ENCODE measurements around the gene CRKL.

CRKL gene

GRCh38 chr22:20948450-20948849 is 31.2 kb downstream of the CRKL start:
- Mint-ChIP-seq H3K9me3 (no peaks in the 10 kb centered on the region), H3K27me3 (ENCODE audit: low read depth) (no peaks in the 10 kb centered on the region), H3K4me1 (ENCODE audit: low read depth) (peaks cover 32% of the 10 kb centered on the region), H3K4me3 (no peak overlapping the region), H3K36me3 (ENCODE audit: low read depth) (peaks cover 21% of the 10 kb centered on the region), H3K27ac (no peak overlapping the region)

DNA sequence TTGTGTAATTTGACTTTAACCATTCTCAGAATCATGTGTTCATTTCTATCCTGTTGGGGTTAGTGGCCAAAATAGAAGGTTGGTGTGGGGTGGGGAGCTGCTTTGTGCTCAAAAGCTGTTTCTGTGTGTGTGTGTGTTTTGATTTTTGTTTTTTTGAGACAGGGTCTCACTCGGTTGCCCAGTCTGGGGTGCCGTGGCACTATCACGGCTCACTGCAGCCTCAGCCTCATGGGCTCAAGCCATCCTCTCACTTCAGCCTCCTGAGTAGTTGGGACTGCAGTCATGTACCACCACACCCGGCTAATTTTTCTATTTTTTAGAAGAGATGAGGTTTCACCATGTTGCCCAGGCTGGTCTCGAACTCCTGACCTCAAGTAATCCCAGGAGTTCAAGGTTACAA is 31.8 kb downstream of the CRKL start:
- Mint-ChIP-seq H3K4me3 (no peak overlapping the region), H3K27ac (no peak overlapping the region), H3K27me3 (ENCODE audit: low read depth) (no peaks in the 10 kb centered on the region), H3K36me3 (ENCODE audit: low read depth) (peaks cover 23% of the 10 kb centered on the region), H3K4me1 (ENCODE audit: low read depth) (peaks cover 31% of the 10 kb centered on the region), H3K9me3 (no peaks in the 10 kb centered on the region)

GRCh38 chr22:20949698-20950183 is 32.5 kb downstream of the CRKL start:
- no peaks in the 10 kb centered on the region for H3K27me3 Mint-ChIP-seq (ENCODE audit: low read depth)
- H3K27ac Mint-ChIP-seq: no peak overlapping the region
- H3K4me3 Mint-ChIP-seq: no peak overlapping the region
- H3K36me3 Mint-ChIP-seq (ENCODE audit: low read depth): peaks cover 27% of the 10 kb centered on the region
- peaks cover 31% of the 10 kb centered on the region for H3K4me1 Mint-ChIP-seq (ENCODE audit: low read depth)
- no peaks in the 10 kb centered on the region for H3K9me3 Mint-ChIP-seq

- Mint-ChIP-seq H3K27ac (no peak overlapping the region), H3K4me3 (no peak overlapping the region), H3K27me3 (ENCODE audit: low read depth) (peaks cover 2% of the 10 kb centered on the region), H3K9me3 (no peaks in the 10 kb centered on the region), H3K4me1 (ENCODE audit: low read depth) (peaks cover 24% of the 10 kb centered on the region), H3K36me3 (ENCODE audit: low read depth) (peaks cover 28% of the 10 kb centered on the region)
Observed at GRCh38 chr22:20951151-20951931, 34.1 kb downstream of the CRKL start.

DNA sequence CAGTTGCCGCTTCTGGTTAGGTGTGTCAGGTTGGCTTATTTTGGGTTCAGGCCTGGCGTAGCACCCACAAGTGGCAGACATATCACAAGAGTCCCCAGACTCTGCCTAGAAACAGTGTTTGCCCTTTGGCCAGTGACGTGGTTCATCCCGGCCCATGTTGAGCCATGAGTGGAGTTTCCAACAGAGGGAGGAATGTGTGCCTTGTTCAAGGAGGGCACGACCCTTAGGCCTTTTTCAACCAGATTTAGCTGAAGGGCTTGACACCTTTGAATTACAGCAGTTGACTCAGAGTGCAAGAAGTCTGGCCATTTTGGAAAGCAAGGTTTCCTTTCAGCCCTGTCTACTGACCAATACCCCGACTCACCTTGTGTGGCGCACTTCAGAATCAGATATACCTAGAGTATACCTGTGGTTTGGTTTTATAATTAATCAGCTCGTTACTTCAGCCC is 34.7 kb downstream of the CRKL start:
- Mint-ChIP-seq H3K27ac (no peak overlapping the region), H3K36me3 (ENCODE audit: low read depth) (peaks cover 27% of the 10 kb centered on the region), H3K4me3 (no peak overlapping the region), H3K9me3 (no peaks in the 10 kb centered on the region), H3K27me3 (ENCODE audit: low read depth) (peaks cover 8% of the 10 kb centered on the region), H3K4me1 (ENCODE audit: low read depth) (peaks cover 20% of the 10 kb centered on the region)

- Mint-ChIP-seq H3K4me3 (no peak overlapping the region), H3K27ac (no peak overlapping the region), H3K36me3 (ENCODE audit: low read depth) (peaks cover 27% of the 10 kb centered on the region), H3K4me1 (ENCODE audit: low read depth) (peaks cover 19% of the 10 kb centered on the region), H3K9me3 (no peaks in the 10 kb centered on the region), H3K27me3 (ENCODE audit: low read depth) (peaks cover 9% of the 10 kb centered on the region)
Observed at GRCh38 chr22:20952544-20953341, 35.5 kb downstream of the CRKL start.

DNA sequence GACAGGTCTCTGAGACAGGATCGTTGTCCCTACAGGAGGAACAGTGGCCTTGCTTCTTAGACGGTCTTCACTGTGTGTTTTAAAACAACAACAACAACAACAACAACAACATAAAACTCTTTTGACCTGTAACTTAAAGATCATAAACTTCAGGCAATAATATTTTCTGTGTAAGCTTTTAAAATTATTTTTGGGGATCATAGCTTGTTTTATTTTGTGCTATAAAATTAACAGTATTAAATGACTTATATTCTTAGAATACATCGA is 36.1 kb downstream of the CRKL start:
- H3K27ac Mint-ChIP-seq: no peak overlapping the region
- H3K4me3 Mint-ChIP-seq: no peak overlapping the region
- H3K36me3 Mint-ChIP-seq (ENCODE audit: low read depth): peaks cover 25% of the 10 kb centered on the region
- H3K27me3 Mint-ChIP-seq (ENCODE audit: low read depth): peaks cover 14% of the 10 kb centered on the region
- H3K9me3 Mint-ChIP-seq: no peaks in the 10 kb centered on the region
- peaks cover 18% of the 10 kb centered on the region for H3K4me1 Mint-ChIP-seq (ENCODE audit: low read depth)

GRCh38 chr22:20953668-20954500 is 36.7 kb downstream of the CRKL start:
- Mint-ChIP-seq H3K9me3 (no peaks in the 10 kb centered on the region), H3K4me3 (no peak overlapping the region), H3K27me3 (ENCODE audit: low read depth) (peaks cover 18% of the 10 kb centered on the region), H3K4me1 (ENCODE audit: low read depth) (peaks cover 16% of the 10 kb centered on the region), H3K36me3 (ENCODE audit: low read depth) (peaks cover 25% of the 10 kb centered on the region), H3K27ac (no peak overlapping the region)

GRCh38 chr22:20955548-20955947 is 38.3 kb downstream of the CRKL start:
- Mint-ChIP-seq H3K9me3 (no peaks in the 10 kb centered on the region), H3K4me1 (ENCODE audit: low read depth) (peaks cover 8% of the 10 kb centered on the region), H3K4me3 (no peak overlapping the region), H3K27ac (no peak overlapping the region), H3K27me3 (ENCODE audit: low read depth) (peaks cover 18% of the 10 kb centered on the region), H3K36me3 (ENCODE audit: low read depth) (peaks cover 16% of the 10 kb centered on the region)

DNA sequence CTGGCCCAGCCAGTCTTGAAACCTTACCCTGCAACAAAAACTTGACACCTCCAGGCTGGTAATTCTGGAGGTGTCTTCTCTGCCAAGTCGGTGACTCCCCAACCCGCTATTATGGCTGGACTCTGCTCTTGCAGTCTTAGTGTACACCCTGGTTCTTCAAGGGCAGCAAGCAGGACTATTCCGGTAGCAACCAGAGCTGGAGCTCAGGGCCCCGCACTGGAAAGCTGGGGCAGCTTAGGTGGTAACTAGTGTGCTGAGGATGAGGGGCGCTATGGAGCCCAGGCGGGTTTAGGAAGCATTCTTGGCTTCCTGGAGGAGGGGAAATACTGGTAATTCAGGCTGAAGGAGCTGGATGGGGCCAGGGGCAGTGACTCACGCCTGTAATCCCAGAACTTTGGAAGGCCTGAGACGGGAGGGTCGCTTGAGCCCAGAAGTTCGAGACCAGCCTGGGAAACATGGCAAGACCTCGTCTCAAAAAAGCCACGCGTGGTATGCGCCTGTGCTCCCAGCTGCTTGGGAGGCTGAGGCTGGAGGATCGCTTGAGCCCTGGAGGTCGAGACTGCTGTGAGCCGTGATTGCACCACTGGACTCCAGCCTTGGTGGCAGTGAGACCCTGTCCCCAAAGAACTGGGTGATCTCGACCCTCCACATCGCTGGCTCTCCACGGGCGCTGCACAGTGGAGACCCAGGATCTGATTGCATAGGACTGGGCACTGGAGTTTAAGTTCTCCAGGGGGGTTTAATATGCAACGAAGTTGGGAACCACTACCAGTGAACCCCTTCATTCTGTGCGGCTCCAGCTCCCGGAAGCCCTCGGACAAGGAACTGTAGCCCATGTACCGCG is 39.3 kb downstream of the CRKL start:
- Mint-ChIP-seq H3K4me1 (ENCODE audit: low read depth) (peaks cover 9% of the 10 kb centered on the region), H3K27ac (no peak overlapping the region), H3K4me3 (peak overlapping the region; percentile 65), H3K36me3 (ENCODE audit: low read depth) (peaks cover 16% of the 10 kb centered on the region), H3K27me3 (ENCODE audit: low read depth) (peaks cover 18% of the 10 kb centered on the region), H3K9me3 (no peaks in the 10 kb centered on the region)

DNA sequence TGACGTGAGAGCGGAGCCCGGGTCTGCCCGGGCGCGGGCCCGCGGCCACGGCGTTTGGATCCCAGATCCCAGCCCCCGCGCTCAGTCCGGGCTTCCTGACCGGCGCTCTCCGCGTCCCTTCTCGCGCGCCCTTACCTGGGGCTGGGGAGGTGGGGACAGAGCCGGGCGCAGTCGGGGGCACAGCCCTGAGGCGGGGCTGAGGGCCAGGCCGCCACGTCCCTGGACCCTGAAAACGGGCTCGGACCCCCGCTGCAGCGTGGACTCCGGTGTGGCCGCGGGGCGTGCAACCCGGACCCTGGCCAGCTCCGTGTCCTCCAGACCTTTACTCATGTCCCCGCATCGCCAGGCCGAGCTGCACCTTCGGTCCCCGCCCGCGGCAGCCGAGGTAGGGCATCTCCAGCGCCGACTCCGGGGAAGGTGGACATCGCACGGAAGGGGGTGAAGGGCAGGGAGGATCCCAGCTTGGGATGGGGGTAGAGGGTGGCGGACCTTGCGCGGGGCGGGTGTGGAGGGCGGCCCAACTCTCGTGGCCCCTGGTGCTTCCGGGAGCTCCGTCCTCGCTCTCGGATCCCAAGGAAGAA is 40.0 kb downstream of the CRKL start:
- H3K27me3 Mint-ChIP-seq (ENCODE audit: low read depth): peaks cover 24% of the 10 kb centered on the region
- peaks cover 16% of the 10 kb centered on the region for H3K36me3 Mint-ChIP-seq (ENCODE audit: low read depth)
- peak overlapping the region; percentile 40 for H3K4me3 Mint-ChIP-seq
- no peaks in the 10 kb centered on the region for H3K9me3 Mint-ChIP-seq
- peaks cover 13% of the 10 kb centered on the region for H3K4me1 Mint-ChIP-seq (ENCODE audit: low read depth)
- H3K27ac Mint-ChIP-seq: no peak overlapping the region

DNA sequence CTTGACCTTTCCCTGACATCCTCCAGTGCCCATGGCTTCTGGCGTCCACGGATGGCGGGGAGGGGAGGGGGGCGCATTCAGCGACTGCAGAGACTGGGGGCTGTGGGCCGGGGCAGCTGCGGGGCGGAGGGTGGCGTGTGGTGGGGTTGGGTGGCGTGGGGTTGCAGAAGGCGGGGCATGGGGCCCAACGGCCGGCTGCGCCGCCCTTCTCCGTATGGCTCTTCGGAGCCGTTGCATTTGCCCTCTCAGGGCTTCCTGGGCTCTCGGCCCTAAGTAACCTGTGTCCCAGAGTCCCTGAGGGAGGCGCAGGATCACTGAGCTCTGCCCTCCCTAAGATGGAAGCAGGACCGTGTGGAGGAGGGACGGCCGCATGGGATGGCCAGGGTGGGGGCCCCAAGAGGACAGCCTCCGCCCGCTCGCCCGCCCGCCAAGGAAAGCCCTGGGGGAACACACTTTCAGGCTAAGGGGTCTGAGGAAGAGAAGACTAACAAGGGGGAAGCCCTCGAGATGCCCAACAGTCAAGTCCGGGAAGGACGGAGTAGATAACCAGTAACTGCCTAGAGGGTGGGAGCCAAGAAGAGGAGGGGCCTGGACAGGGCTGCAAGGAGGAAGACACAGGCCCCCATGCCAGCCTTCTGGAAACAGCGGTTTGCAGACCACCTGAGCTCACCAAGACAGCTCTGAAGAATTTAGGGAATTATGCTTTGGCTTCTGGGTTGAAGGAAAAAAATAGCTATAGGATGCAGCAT is 40.6 kb downstream of the CRKL start:
- Mint-ChIP-seq H3K27me3 (ENCODE audit: low read depth) (peaks cover 25% of the 10 kb centered on the region), H3K27ac (no peak overlapping the region), H3K36me3 (ENCODE audit: low read depth) (peaks cover 11% of the 10 kb centered on the region), H3K9me3 (no peaks in the 10 kb centered on the region), H3K4me1 (ENCODE audit: low read depth) (peaks cover 11% of the 10 kb centered on the region), H3K4me3 (peak overlapping the region; percentile 40)
